Mononuclear cell (primary cell): ENCODE measurements around the gene CDT1. TPM values are rescaled to one million over a fixed set of nuclear protein-coding genes. Genes with fewer than 3 reads are reported as not detected.

Source experiments
- H3K27me3 ChIP-seq: 2 replicates; pipeline ENCODE4 v1.6.0; 2011; ENCODE audit warnings: low read length, control low read depth; ENCODE audit not compliant: insufficient read depth
- H3K4me1 ChIP-seq: 2 replicates; pipeline ENCODE4 v1.5.1; 2011; ENCODE audit warnings: mild to moderate bottlenecking, low read length, control low read depth; ENCODE audit not compliant: insufficient read depth
- H3K4me3 ChIP-seq: 2 replicates; pipeline ENCODE4 v1.5.1; 2011; ENCODE audit warnings: mild to moderate bottlenecking, low read length, moderate library complexity
- H3K9me3 ChIP-seq: 2 replicates; pipeline ENCODE4 v1.5.1; 2011; ENCODE audit warnings: low read depth, mild to moderate bottlenecking, control low read depth, low read length
- total RNA-seq: library from RNA; depleted of rRNA; stranded (reverse); fragments of >200 nt; gene quantifications from one replicate; pipeline ENCODE4 v1.2.3, GENCODE V29; 2012

Gene CDT1
- total RNA-seq, 1 donor: 0.42 TPM

DNA sequence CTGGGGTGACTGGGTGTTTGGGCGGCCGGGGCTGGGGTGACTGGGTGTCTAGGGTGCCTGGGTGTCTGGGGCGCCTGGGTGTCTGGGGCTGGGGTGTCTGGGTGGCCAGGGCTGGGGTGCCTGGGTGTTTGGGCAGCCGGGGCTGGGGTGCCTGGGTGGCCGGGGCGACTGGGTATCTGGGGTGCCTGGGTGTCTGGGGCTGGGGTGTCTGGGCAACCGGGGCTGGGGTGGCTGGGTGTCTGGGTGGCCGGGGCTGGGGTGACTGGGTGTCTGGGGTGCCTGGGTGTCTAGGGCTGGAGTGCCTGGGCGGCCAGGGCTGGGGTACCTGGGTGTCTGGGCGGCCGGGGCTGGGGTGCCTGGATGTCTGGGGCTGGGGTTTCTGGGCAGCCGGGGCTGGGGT is 21.6 kb downstream of the CDT1 start:
- Histone ChIP-seq H3K9me3 (no peaks in the 10 kb centered on the region), H3K4me1 (no peaks in the 10 kb centered on the region), H3K4me3 (no peak overlapping the region), H3K27me3 (no peaks in the 10 kb centered on the region)

DNA sequence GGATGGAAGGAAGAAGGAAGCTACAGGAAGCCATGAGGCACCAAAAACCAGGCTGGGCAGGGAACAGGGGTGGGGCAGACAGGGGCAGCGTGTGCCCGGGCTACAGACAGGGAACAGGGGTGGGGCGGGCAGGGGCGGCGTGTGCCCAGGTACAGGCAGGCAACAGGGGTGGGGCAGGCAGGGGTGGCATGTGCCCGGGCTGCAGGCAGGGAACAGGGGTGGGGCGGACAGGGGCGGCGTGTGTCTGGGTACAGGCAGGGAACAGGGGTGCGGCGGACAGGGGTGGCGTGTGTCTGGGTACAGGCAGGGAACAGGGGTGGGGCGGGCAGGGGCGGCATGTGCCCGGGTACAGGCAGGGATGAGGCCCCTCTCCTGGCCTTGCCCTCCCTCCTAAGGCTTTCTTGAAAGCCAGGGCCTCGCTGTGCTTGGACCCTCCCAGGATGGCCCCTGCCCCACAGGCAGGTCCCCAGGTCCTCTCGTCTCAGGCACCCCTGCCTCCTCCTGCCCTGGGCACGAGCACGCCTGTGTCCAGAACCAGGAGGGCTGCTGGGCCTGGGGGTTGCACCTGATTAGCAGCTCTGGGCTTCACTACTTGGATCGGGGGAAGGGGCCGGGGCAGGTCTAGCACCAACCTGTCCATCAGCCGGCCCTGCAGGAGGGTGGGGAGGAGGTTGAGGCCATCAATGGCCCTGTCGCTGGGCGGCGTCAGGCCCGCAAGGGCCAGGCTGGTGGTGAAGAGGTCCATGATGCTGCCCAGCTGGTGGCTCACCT is 22.7 kb downstream of the CDT1 start:
- H3K4me1 ChIP-seq: no peaks in the 10 kb centered on the region
- no peaks in the 10 kb centered on the region for H3K9me3 ChIP-seq
- H3K4me3 ChIP-seq: no peak overlapping the region
- no peaks in the 10 kb centered on the region for H3K27me3 ChIP-seq

- H3K4me1 ChIP-seq: no peaks in the 10 kb centered on the region
- no peak overlapping the region for H3K4me3 ChIP-seq
- no peaks in the 10 kb centered on the region for H3K9me3 ChIP-seq
- H3K27me3 ChIP-seq: no peaks in the 10 kb centered on the region
Observed at GRCh38 chr16:88827727-88828126, 24.1 kb downstream of the CDT1 start.

GRCh38 chr16:88828711-88829110 is 25.1 kb downstream of the CDT1 start:
- no peaks in the 10 kb centered on the region for H3K9me3 ChIP-seq
- no peaks in the 10 kb centered on the region for H3K4me1 ChIP-seq
- no peaks in the 10 kb centered on the region for H3K27me3 ChIP-seq
- H3K4me3 ChIP-seq: no peak overlapping the region

DNA sequence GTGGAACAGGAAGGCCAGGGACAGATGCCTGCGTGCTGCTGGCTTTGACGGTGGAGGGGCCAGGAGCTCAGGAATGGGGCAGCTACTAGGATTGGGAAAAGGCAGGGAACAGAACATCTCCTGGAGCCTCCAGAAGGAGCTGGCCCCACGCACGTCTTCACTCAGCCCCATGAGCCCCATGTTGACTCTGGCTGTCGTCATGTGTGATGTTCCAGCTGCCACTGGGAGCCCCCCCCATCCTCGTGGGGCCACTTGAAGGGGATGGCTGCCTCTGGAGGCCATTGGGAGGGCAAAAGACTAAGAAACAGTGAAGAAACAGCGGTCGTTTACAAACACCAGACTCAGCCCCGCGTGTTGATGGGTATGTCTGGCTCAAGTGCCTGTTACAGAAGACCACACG is 26.7 kb downstream of the CDT1 start:
- no peaks in the 10 kb centered on the region for H3K27me3 ChIP-seq
- no peaks in the 10 kb centered on the region for H3K4me1 ChIP-seq
- H3K9me3 ChIP-seq: no peaks in the 10 kb centered on the region
- no peak overlapping the region for H3K4me3 ChIP-seq

- H3K4me3 ChIP-seq: no peak overlapping the region
- H3K27me3 ChIP-seq: no peaks in the 10 kb centered on the region
- H3K9me3 ChIP-seq: no peaks in the 10 kb centered on the region
- no peaks in the 10 kb centered on the region for H3K4me1 ChIP-seq
Observed at GRCh38 chr16:88830783-88831182, 27.2 kb downstream of the CDT1 start.

DNA sequence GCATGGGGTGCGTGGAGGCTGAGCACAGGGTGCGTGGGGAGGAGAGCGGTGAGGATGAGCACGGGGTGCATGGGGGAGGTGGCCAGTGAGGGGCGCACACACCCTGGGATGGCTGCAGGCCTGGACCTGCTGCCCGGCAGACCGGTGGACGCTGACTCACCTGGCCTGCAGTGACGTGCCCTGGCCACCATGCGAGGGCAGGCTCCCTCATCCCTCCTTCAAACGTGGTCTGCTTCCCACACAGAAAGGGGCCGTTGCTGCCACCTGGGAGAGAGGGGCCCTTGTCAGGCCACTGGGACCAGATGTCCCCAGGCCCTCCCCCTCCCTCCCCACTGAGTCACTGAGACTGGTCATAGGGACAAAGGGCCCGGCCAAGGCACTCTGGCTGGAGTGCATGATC is 28.2 kb downstream of the CDT1 start:
- Histone ChIP-seq H3K4me3 (no peak overlapping the region), H3K4me1 (no peaks in the 10 kb centered on the region), H3K9me3 (no peaks in the 10 kb centered on the region), H3K27me3 (no peaks in the 10 kb centered on the region)

- Histone ChIP-seq H3K4me1 (no peaks in the 10 kb centered on the region), H3K27me3 (no peaks in the 10 kb centered on the region), H3K9me3 (no peaks in the 10 kb centered on the region), H3K4me3 (no peak overlapping the region)
Observed at GRCh38 chr16:88833086-88833485, 29.5 kb downstream of the CDT1 start.

GRCh38 chr16:88834670-88835069 is 31.1 kb downstream of the CDT1 start:
- no peaks in the 10 kb centered on the region for H3K9me3 ChIP-seq
- H3K27me3 ChIP-seq: no peaks in the 10 kb centered on the region
- no peak overlapping the region for H3K4me3 ChIP-seq
- H3K4me1 ChIP-seq: peaks cover 3% of the 10 kb centered on the region

GRCh38 chr16:88835383-88835782 is 31.8 kb downstream of the CDT1 start:
- H3K9me3 ChIP-seq: no peaks in the 10 kb centered on the region
- H3K27me3 ChIP-seq: no peaks in the 10 kb centered on the region
- no peak overlapping the region for H3K4me3 ChIP-seq
- peaks cover 6% of the 10 kb centered on the region for H3K4me1 ChIP-seq

- Histone ChIP-seq H3K4me3 (no peak overlapping the region), H3K9me3 (no peaks in the 10 kb centered on the region), H3K27me3 (no peaks in the 10 kb centered on the region), H3K4me1 (peaks cover 10% of the 10 kb centered on the region)
Observed at GRCh38 chr16:88835818-88836217, 32.2 kb downstream of the CDT1 start.

DNA sequence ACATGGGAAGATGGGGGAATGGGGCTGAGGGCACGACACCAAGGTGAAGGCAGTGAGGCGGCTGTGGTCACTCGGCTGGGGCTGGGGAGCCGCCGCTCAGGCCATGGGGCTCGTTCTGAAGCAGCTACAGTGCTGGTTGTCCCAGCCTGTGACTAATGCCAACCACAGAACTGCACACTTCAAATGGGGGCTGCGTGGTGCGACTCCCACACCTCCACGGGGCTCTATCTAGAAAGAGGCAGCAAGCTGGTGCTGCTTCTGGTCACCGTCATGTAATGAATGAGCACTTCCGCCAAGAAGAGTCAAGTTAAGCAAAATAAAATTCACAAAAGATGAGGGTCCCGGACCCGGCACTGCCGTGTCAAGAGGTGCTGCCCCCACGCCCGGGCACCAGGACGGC is 33.2 kb downstream of the CDT1 start:
- H3K27me3 ChIP-seq: no peaks in the 10 kb centered on the region
- H3K4me1 ChIP-seq: peaks cover 17% of the 10 kb centered on the region
- no peak overlapping the region for H3K4me3 ChIP-seq
- H3K9me3 ChIP-seq: no peaks in the 10 kb centered on the region

GRCh38 chr16:88837806-88838205 is 34.2 kb downstream of the CDT1 start:
- peaks cover 17% of the 10 kb centered on the region for H3K4me1 ChIP-seq
- no peaks in the 10 kb centered on the region for H3K27me3 ChIP-seq
- no peak overlapping the region for H3K4me3 ChIP-seq
- no peaks in the 10 kb centered on the region for H3K9me3 ChIP-seq

DNA sequence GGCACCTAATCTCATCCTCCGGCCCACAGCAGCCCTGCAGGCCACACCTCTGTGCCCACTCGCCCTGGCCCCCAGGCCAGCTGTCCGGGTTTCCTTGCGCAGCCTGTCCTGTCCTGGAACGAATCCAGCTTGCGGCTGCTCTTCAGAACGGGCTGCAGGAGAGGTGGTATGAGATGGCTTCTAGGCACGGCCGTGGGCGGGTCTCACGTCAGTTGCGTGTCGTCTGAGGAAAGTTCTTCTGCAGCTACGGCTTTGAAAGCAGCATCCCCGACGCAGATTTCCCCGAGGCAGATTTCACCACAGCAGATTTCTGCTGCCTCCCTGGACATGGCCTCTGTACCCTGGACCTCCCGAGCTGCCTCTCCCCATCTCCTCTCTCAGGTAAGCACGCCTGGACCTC is 35.0 kb downstream of the CDT1 start:
- H3K4me3 ChIP-seq: no peak overlapping the region
- peaks cover 17% of the 10 kb centered on the region for H3K4me1 ChIP-seq
- H3K27me3 ChIP-seq: no peaks in the 10 kb centered on the region

DNA sequence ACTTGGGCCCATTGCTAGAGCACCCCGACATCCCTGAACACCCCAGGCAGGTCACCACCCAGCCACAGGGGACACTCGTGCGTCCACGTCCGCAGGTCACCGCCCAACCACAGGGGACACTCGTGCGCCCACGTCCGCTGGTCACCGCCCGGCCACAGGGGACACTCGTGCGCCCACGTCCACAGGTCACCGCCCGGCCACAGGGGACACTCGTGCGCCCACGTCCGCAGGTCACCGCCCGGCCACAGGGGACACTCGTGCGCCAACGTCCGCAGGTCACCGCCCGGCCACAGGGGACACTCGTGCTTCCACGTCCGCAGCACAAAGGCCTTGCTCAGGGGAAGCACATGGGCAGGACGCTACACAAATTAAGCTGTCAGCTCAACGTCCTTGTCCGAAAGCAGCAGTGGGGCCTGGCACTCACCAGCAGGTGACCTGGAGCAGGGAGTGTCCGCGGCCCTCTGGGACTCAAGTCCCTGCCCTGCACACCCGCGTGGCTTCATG is 35.5 kb downstream of the CDT1 start:
- Histone ChIP-seq H3K4me3 (no peak overlapping the region), H3K27me3 (no peaks in the 10 kb centered on the region), H3K9me3 (no peaks in the 10 kb centered on the region), H3K4me1 (peaks cover 17% of the 10 kb centered on the region)

More for the DNA sequence above, 35.0 kb downstream of the CDT1 start:
- no peaks in the 10 kb centered on the region for H3K9me3 ChIP-seq
